Naive B cell (primary cell): Measurements from ENCODE around the gene CDK11A. TPM values are rescaled to one million over a fixed set of nuclear protein-coding genes. Genes with fewer than 3 reads are reported as not detected.
"Not testable (repeated sequence)": the region's sequence is repeated elsewhere in the genome, so short reads cannot be mapped to it uniquely, and the experiment has no call there.

Experiments used
- ATAC-seq, 2 donors: fragments of 150-1000 bp; cut with Tn5 transposase; 2 replicates each; pipeline ENCODE4 v1.10.0; 2021; ENCODE audit warnings: low read depth in 2 of 2, mild to moderate bottlenecking in 2 of 2, moderate library complexity in 2 of 2
- DNase-seq: peaks from one replicate; pipeline ENCODE4 v3.0.0; 2022
- H3K27ac Mint-ChIP-seq, 6 donors: one replicate each; pipeline ENCODE4 v1.8.0; 2020 to 2022; ENCODE audit warnings: mild to moderate bottlenecking in 6 of 6, mixed read lengths in 6 of 6, moderate library complexity in 5 of 6, inconsistent platforms in 2 of 6
- H3K27me3 Mint-ChIP-seq, 3 donors: one replicate each; pipeline ENCODE4 v1.8.0; 2021 to 2022; ENCODE audit warnings: mixed read lengths in 3 of 3, mild to moderate bottlenecking in 1 of 3
- H3K36me3 Mint-ChIP-seq, 2 donors: one replicate each; pipeline ENCODE4 v1.8.0; 2020 to 2022; ENCODE audit warnings: mixed read lengths in 2 of 2, inconsistent platforms in 1 of 2, mild to moderate bottlenecking in 1 of 2
- H3K4me1 Mint-ChIP-seq, 3 donors: one replicate each; pipeline ENCODE4 v1.8.0; 2020 to 2022; ENCODE audit warnings: mixed read lengths in 3 of 3, inconsistent platforms in 1 of 3, mild to moderate bottlenecking in 1 of 3, moderate library complexity in 1 of 3
- H3K4me3 Mint-ChIP-seq, 8 donors: one replicate each; pipeline ENCODE4 v1.8.0; 2020 to 2022; ENCODE audit warnings: mild to moderate bottlenecking in 8 of 8, mixed read lengths in 8 of 8, moderate library complexity in 8 of 8, inconsistent platforms in 2 of 8
- H3K9me3 Mint-ChIP-seq, 7 donors: one replicate each; pipeline ENCODE4 v1.8.0; 2020 to 2022; ENCODE audit warnings: mixed read lengths in 7 of 7, mild to moderate bottlenecking in 5 of 7, inconsistent platforms in 2 of 7, moderate library complexity in 1 of 7
- polyA plus RNA-seq, 6 donors: library from polyadenylated mRNA; unstranded; fragments of 300-500 nt; fragmentation: Illumina TruSeq; gene quantifications; one replicate each; pipeline ENCODE4 v1.2.3, GENCODE V29; 2021; ENCODE audit warnings: low read depth in 6 of 6

The CDK11A gene
- polyA plus RNA-seq, 6 donors from 2014 or later, result 11.9 to 24.1 (median 14.0) TPM

DNA sequence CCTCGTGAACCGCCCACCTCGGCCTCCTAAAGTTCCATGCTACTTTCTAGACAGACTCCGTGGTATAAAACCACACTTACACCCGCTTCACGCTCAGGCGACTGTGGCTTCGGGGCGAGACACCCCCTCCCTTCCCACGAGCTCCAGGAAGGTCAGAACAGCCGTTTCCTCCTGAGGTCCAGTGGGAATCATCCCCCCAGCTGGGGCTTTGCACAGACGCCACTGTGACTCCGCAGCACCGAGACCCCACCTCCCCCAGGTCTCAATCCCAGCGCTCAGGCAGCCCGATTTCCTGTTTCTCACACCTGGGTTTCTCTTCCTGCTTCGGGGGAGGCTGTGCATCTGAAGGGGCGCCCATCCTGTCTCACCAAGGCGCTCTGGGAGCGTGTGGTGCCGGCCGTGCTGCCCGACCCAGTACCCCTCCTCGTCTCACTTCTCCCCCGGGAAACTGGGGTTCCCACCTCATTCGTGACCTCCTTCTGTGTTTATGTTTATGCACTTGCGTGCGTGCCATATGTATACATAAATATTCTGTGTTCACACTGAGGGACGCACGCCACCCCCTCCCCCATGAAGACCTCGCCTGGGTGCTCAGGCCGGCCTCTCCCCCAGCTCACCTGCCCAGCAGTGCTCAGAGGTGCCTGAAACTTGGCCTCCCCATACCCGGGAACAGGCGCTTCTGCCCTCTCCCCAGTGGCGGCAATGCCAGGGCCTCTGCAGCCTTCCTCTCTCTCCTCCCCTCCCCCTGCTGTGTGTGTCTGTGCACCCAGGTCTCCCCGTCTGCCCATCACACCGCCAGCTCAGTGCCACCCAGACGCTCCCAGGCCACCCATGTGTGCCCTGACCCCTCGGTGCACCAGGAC, 46.2 kb downstream of the CDK11A start:
- no peaks in the 10 kb centered on the region for H3K9me3 Mint-ChIP-seq
- peak; percentile 81 for DNase-seq

DNA sequence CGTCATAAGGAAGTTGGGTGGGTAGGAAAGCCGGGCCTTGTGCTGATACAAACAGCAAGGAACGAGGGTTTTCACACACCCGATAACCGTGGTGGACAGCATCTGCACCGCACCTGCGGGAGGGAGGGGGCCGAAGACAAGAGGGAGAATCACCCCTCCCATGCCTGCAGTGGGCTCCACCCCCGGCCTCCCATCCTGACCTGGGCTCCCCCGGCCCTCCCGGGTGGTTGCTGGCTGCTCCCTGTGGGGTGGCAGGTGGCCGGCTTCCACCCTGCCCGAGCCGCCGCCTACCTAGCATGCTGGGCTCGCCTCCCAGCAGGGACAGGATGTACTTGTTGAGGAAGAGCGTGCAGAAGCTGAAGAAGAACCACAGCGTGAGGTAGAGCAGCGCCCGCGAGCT, 48.1 kb downstream of the CDK11A start:
- not testable (repeated sequence) for H3K27me3 Mint-ChIP-seq, H3K36me3 Mint-ChIP-seq, DNase-seq, ATAC-seq, H3K4me3 Mint-ChIP-seq, H3K27ac Mint-ChIP-seq, H3K9me3 Mint-ChIP-seq
- H3K4me1 Mint-ChIP-seq, result peaks cover 21 to 33% (median 26%) of the 10 kb centered on the region in 3 donors

More for the DNA sequence above, 46.2 kb downstream of the CDK11A start:
- H3K27me3 Mint-ChIP-seq, result no peaks in the 10 kb centered on the region
- ATAC-seq, result peak; percentile 85 to 88
- peaks cover 23 to 38% (median 29%) of the 10 kb centered on the region in 3 donors for H3K4me1 Mint-ChIP-seq
- H3K4me3 Mint-ChIP-seq, result peak overlapping the region; percentile 77 to 96 (median 90)
- no peaks in the 10 kb centered on the region for H3K36me3 Mint-ChIP-seq
- H3K27ac Mint-ChIP-seq, result peak overlapping the region; percentile 79 to 99 (median 98)

DNA sequence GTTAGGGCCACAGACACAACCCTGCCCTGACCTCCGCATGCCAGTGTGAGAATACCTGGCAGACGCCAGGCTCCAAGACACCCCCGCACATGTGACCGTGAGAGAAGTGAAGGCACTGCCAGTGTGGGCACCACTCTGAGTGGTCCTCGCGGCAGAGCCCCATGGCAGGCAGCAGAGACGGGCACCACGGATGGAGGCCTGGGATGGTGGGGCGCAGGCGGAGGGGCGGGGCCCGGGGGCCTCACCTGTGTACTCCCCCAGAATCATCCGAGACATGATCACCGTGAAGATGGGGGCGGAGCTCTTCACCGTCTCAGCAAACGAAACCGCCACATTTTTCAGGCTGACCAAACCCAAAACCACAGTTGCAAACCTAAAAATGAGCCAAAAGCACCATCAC, 48.9 kb downstream of the CDK11A start:
- not testable (repeated sequence) for ATAC-seq, H3K27me3 Mint-ChIP-seq, H3K36me3 Mint-ChIP-seq, DNase-seq, H3K4me3 Mint-ChIP-seq, H3K27ac Mint-ChIP-seq, H3K9me3 Mint-ChIP-seq
- peaks cover 19 to 30% (median 23%) of the 10 kb centered on the region in 3 donors for H3K4me1 Mint-ChIP-seq

DNA sequence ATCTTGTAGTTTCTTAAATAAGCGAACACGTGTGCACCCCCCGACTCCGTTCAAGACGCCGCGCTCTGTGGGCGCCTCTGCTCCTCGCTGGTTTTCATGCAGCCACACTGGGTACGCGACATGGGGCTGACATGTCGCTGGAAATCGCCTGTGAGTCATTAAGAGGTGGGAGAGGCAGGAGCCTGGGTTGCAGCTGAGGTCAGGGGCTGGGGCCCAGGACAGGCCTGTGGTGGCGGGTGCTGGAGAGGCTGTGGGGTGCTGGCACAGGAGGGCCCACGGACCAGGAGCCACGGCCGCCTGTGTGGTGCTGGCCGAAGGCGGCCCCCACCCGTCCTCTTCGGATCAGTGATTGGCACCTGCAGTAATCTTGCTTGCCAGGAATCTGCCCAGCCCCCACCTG, 49.4 kb downstream of the CDK11A start:
- not testable (repeated sequence) for H3K4me3 Mint-ChIP-seq, H3K9me3 Mint-ChIP-seq, DNase-seq, H3K36me3 Mint-ChIP-seq, H3K27me3 Mint-ChIP-seq, ATAC-seq
- Mint-ChIP-seq H3K27ac (peak overlapping the region in 1 of 6 donors; percentile 79), H3K4me1 (peaks cover 19 to 28% (median 23%) of the 10 kb centered on the region in 3 donors)

DNA sequence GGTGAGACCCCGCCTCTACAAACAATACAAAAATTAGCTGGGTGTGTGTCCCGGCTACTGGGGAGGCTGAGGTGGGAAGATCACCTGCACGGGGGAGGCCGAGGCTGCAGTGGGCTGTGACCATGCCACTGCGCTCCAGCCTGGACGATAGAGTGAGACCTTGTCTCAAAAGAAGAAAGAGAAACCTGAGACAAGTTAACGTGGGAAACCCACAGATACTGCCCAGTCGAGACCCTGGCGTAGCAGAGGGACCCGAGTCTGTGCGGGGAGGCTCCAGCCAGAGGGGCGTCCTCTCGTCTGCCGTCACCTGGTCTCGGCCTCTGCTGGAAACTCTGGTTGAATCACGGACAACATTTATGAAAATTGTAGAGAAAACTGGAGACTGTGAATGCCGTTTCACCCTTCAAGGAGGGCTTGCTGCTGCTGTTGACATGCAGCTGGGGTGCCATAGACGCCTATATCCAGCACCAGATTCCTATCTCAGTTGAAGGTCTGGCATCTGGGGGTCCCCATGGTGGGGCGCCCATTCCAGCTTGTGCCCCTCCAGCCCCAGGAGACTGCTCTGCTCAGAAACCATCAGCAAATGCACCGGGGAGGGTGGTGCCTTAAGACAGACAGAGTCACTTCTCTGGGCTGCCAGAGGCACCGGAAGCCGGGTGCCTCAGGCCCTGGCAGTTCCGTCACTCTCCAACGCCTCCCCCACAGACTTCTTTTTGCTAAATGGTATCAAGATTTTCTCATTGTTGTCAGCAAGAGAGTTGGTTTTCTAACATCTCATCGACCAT, 51.8 kb downstream of the CDK11A start:
- no peaks in the 10 kb centered on the region for H3K27me3 Mint-ChIP-seq
- H3K36me3 Mint-ChIP-seq, result no peaks in the 10 kb centered on the region
- H3K9me3 Mint-ChIP-seq, result no peaks in the 10 kb centered on the region
- no peak for DNase-seq
- peaks cover 0 to 5% (median 2%) of the 10 kb centered on the region in 3 donors for H3K4me1 Mint-ChIP-seq
- H3K4me3 Mint-ChIP-seq, result no peak overlapping the region
- peak overlapping the region in 2 of 6 donors; percentile 36 to 47 for H3K27ac Mint-ChIP-seq
- no peak for ATAC-seq

DNA sequence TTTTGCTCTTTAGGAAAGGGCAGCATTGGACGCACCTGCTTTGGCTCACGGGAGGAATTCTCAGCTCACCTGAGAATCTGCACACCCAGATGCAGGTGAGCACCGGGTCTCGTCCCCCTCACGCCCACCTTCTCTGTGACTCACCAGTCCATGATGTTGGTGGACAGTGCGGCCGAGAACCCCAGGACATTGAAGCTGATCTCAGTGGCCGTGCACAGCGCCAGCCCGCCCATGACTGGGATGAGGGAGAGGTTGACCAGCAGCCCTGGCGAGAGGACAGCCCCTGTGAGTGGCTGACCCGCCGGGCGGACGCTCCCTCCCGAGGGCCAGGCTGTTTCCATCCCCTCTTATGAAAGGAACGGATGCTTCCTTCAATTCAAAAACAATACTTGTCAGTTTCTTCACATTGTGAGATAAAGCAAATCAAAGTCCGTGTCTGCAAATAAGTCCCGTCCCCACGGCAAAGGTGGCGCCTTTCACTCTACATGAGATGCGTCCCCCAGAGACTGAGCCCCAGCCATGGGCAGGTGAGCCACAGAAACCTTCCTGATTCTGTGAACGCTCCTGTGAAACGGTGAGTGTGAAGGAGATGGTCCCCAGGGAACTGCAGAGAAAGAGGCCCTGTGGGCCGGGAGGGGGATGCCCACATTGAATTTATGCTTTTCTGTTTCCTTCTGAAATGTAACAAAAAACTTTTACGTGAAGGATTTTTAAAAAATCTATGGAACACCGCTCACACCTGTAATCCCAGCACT, 52.6 kb downstream of the CDK11A start:
- peaks cover 0 to 2% (median 0%) of the 10 kb centered on the region in 3 donors for H3K4me1 Mint-ChIP-seq
- no peaks in the 10 kb centered on the region for H3K36me3 Mint-ChIP-seq
- DNase-seq (no peak), ATAC-seq (no peak)
- H3K27ac Mint-ChIP-seq, result peak overlapping the region in 2 of 6 donors; percentile 36 to 58
- no peak overlapping the region for H3K4me3 Mint-ChIP-seq
- H3K27me3 Mint-ChIP-seq, result no peaks in the 10 kb centered on the region
- H3K9me3 Mint-ChIP-seq, result no peaks in the 10 kb centered on the region

DNA sequence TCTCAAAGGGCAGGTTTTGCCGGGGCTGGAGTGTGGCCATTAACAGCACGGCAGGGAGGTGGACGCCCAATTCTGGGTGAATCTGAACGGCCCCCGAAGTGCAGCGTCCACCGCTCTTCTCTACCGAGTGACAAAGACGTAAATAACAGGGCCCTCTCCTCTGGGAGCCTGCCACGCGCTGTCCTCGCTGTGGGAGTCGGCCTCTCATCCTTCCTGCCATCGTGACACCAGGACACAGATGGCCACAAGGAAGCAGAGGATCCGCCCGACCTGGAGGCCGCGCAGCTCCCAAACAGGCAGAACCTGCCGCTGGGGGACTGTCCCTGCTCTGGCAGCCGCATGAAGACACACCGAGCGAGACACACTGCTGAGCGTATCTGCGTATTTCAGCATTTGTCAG, 53.3 kb downstream of the CDK11A start:
- DNase-seq (no peak), ATAC-seq (no peak)
- H3K4me3 Mint-ChIP-seq, result no peak overlapping the region
- no peaks in the 10 kb centered on the region for H3K27me3 Mint-ChIP-seq
- no peaks in the 10 kb centered on the region for H3K36me3 Mint-ChIP-seq
- peaks cover 0 to 2% (median 0%) of the 10 kb centered on the region in 3 donors for H3K4me1 Mint-ChIP-seq
- peak overlapping the region in 1 of 6 donors; percentile 58 for H3K27ac Mint-ChIP-seq
- H3K9me3 Mint-ChIP-seq, result no peaks in the 10 kb centered on the region

DNA sequence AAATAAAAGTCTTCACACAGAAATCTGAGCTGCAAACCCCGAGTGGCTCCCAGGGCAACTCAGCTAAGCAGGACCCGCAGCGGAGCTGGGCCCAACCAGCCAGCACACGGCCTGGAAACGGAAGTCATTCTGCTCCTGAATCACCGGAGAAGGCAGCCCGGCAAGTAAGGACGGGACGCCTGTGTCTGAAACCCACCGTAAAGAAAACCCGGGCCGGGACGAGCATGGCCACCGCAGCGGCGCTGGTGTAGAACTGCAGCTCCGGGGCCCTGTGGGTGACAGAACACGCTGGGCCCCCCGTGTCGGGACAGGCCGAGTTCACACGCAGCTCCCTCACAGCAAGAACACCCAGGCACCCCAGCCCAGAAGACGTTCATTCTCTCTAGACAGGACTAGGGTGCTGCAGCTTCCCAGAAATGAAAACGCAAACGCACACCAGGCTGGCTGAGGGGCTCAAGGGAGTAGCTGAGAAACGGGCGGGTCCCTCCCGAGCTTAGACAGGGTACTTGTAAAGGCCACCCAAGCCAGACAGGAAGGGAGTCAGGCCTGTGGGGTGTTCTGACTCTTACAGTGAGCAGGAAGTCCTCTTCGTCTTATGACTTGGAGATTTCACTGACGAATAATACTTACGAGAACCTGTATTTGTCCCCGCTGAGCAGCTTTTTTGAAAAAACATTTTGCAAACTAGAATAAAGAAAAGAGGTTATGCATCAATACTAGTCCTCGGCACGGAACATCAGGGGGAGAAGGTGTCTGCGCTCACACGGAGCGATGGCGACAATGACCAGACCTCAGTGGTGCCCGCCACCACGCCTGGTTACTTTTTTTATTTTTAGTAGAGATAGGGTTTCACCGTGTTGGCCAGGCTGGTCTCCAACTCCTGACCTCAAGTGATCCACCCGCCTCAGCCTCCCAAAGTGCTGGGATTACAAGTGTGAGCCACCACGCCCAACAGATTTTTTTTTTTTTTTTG, 54.4 kb downstream of the CDK11A start:
- DNase-seq (no peak), ATAC-seq (no peak)
- peak overlapping the region in 1 of 8 donors; percentile 44 for H3K4me3 Mint-ChIP-seq
- H3K27me3 Mint-ChIP-seq, result no peaks in the 10 kb centered on the region
- no peaks in the 10 kb centered on the region for H3K36me3 Mint-ChIP-seq
- H3K9me3 Mint-ChIP-seq, result no peaks in the 10 kb centered on the region
- H3K4me1 Mint-ChIP-seq, result peaks cover 0 to 2% (median 0%) of the 10 kb centered on the region in 3 donors
- peak overlapping the region in 1 of 6 donors; percentile 11 for H3K27ac Mint-ChIP-seq

DNA sequence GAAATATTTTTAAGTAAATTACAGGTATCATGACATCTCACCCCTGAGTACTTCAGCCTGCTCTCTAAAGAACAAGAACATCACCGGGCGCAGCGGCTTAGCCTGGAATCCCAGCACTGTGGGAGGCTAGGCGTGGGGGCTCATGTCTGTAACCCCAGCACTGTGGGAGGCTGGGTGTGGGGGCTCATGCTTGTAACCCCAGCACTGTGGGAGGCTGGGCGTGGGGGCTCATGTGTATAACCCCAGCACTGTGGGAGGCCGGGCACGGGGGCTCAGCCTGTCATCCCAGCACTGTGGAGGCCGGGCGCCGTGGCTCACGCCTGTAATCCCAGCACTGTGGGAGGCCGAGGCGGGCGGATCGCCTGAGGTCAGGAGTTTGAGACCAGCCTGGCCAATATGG, 57.6 kb downstream of the CDK11A start:
- DNase-seq (no peak), ATAC-seq (no peak)
- Mint-ChIP-seq H3K4me3 (peak overlapping the region in 1 of 8 donors; percentile 42), H3K4me1 (peaks cover 0 to 2% (median 0%) of the 10 kb centered on the region in 3 donors), H3K36me3 (no peaks in the 10 kb centered on the region), H3K9me3 (no peaks in the 10 kb centered on the region), H3K27ac (peak overlapping the region in 1 of 6 donors; percentile 68), H3K27me3 (no peaks in the 10 kb centered on the region)

DNA sequence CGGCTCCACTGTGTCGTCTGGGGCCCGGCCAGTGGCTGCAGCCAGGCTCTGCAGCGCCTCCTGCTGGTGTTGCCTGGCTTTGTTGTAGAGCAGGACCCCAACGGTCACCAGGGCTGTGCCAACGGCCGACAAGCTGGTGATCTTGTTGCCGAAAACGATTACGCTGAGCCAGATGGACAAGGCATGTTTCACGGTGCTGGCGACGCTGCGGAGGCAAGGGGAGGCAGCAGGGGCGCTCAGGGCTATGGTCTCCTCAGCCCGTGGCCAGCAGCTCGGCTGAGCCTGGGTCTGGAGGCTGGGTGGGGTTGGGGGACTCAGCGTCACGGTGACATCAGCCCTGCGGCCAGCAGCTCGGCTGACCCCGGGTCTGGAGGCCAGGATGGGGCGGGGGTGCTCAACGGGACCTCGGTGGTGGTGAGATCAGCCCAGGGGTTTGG, 58.3 kb downstream of the CDK11A start:
- Mint-ChIP-seq H3K36me3 (no peaks in the 10 kb centered on the region), H3K27me3 (no peaks in the 10 kb centered on the region), H3K4me1 (peaks cover 0 to 2% (median 0%) of the 10 kb centered on the region in 3 donors), H3K4me3 (no peak overlapping the region), H3K27ac (peak overlapping the region in 1 of 6 donors; percentile 29), H3K9me3 (no peaks in the 10 kb centered on the region)
- DNase-seq, result no peak
- no peak for ATAC-seq

DNA sequence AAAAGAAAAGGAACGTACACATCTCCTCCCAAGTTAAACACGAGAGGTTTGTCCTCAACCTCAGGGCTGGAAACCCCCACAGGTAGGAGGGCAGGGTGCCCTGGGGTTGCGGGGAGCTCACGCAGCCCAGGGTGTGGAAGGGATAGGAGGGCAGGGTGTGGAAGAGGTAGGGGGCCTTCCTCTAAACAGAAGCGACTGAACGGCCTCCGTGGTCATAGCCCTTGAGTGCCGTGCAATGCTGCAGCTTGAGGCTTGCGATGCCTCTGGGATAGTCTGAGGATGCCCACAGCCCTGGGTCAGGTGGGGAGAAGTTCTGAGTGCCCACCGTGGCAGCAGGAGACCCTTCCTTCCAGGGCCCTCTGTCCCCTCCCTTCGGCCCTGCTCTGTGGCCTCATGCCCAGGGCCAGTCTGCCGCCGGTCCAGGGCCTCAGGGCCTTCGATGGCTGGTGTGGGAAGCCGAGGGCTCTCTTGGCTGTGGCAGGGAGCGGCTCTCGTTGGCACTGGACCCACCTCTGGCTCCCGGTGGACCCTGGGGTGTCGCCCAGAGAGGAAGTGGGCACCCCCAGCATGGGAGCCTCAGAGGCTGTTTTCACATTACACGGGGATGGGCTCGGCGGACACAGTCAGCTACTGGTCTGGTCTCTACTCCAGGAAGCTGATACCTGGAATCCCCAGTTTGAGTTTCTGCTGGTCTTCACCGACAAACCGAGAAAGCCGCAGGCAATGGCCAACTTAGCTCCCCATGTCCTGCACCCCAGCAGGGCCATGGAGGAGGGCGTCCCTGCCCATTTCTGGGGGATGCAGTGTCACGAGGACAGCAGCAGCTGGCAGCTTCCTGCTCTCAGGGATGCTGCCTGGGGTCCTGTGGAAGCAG, 59.0 kb downstream of the CDK11A start:
- Mint-ChIP-seq H3K4me1 (peaks cover 0 to 2% (median 0%) of the 10 kb centered on the region in 3 donors), H3K27me3 (no peaks in the 10 kb centered on the region), H3K27ac (no peak overlapping the region), H3K36me3 (no peaks in the 10 kb centered on the region), H3K9me3 (no peaks in the 10 kb centered on the region), H3K4me3 (no peak overlapping the region)
- ATAC-seq, result no peak
- no peak for DNase-seq
